ENCODE results near the gene UCHL3.
"Not testable (repeated sequence)": the region's sequence is repeated elsewhere in the genome, so short reads cannot be mapped to it uniquely, and the experiment has no call there.

UCHL3 gene

DNA sequence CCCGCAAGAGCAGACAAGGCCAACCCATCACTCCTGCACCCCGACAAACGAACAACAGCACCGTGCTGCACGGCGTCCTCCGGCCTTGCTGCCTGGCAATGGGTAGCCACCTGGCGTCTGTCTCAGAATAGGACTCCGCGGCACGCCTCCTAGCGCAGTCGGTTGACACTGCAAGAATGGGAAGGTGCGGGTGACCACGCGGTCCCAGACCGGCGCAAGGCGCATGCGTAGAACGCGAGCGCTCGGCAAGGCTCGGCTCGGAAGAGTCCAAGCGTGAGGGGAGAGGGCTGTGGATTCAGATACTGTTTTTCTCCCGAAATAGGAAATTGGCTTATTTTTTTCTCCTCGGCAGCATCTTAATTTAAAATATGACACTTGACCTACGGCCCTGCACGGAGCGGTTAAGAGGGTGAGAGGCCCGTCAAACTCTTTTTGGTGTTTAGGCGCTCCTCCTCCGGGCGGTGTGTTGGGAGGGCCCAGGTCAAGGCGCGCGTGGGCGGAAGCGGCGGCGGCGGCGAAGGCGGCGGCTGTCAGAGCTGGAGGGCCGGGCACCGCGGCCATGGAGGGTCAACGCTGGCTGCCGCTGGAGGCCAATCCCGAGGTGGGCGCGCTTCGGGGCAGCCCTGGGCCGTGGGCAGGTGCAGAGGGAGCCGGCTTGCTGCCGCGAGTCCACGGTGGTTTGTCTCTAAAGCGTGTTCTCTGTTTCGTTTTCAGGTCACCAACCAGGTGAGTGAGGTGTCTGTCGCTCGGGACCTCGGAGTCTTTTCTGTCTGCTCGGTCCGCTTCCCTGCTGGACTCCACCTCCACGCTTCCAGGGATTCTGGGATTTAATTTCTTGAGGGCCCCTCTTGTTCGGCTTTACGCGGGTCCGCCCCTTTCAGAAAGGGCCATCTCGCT, at the start of gene UCHL3:
UCHL3 (plus strand) TSS at position 530 of the 897 bp plus-strand sequence; CDS start at position 560, 30 bp downstream.
- DNase-seq, result peak; percentile 91 to 98

DNA sequence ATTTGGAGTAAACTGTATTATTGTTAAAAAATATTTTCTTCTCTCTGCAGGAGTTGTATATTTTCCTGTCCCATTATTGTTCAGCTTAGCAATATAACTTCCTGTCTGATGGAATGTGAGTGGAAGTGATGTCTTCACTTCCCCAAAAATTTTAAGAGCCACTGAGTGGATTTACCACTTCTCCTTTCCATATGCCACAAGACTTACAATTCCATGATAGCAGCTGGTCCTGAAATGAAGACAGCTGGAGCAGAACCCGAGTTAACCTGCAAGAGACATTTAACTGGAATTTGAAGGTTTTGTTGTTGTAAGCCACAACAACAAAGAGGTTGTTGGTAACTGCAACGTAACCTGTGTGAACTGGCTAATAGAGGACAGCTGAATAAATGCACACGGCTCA, 44.3 kb upstream of the UCHL3 start:
- DNase-seq, result peak; percentile 59 to 82

DNA sequence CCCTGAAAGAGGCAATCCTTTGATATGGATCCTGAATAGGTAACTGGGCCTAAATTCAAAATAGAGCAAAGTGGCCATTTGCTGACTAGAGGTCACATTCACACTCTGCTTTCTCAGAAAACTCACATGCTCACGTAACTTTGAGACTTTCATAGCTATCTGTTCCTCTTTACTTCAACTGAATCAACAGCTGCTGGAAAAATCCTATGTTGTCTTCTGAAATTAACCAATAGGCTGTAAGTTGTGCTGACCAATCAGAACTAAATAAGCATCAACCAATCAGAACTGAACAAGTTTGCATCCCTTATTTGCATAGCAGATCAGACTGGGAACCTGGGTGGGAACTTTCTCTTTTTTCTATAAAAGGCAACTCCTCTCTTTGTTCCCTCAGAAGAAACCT, 43.6 kb upstream of the UCHL3 start:
- peak in 1 of 2 donors; percentile 29 for DNase-seq

DNA sequence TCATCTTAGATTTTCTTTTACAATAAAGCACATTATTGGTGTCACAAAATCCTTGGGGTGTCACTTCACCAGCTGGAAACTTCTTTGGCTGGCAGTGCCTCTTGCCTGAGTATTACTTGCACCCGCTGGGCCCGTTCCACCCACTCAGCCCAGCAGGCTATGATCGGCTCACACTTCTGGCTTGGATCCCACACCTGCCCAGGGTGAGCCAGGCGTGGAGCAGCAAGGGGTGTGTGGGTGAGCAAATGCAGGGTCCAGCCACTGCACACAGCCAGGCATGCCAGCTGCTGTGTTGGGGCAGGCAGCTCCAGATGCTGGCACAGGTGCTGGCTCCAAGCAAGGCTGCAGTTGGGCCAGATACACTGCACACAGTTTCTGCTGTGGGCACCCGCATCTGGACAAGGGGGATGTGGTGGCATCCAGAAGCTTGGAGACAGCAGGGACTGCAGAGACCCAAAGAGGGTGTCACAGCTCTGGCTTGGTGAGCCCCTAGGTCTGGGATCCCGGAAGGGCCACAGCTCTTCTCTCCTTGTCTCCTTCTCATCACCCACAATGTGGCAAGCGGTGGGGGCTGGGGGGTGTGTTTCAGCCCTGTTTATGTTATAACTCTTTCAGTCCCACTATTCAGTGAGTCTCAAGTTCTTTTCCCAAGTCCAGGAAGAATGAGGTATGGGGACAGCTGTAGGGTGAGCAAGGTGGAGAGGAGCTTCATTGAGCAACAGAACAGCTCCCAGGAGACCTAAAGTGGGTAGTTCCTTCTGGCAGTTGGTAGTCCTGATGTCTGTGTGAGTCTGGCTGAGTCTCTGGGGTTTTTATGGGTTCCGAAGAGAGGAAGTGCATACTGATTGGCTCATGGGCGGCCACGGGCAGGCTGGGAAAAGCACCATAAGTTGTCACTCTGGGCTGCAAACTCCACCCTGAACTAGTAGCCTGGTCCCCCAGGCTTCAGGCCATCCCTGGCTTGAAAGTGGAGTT, 42.3 kb upstream of the UCHL3 start:
- DNase-seq, result peak; percentile 31 to 33

DNA sequence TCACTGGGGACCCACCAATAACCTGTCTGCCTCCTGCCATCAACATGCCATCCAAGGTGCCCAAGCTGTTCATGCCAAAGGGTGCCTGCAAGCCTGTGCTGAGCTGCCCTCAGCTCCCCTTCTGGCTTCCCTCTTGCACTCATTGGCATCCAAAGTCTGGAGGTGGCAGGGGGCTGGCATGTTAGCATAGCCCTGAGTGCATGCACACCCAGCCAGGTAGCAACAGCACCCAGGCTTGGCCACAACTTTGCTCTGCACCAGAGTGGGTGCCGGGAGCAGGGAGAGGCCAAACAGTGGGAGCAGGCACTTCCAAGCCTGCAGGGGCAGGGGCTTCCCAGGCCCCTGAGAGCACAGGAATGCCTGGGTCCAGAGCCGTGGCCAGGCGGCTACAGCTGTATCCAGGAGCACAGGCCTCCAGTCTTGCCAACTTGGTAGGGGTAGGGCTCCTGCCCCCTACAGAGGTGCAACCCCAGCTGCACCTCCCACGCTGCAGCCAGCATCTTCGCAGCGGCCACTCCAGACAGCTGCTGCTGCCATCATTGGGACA, 41.5 kb upstream of the UCHL3 start:
- DNase-seq, result no peak

DNA sequence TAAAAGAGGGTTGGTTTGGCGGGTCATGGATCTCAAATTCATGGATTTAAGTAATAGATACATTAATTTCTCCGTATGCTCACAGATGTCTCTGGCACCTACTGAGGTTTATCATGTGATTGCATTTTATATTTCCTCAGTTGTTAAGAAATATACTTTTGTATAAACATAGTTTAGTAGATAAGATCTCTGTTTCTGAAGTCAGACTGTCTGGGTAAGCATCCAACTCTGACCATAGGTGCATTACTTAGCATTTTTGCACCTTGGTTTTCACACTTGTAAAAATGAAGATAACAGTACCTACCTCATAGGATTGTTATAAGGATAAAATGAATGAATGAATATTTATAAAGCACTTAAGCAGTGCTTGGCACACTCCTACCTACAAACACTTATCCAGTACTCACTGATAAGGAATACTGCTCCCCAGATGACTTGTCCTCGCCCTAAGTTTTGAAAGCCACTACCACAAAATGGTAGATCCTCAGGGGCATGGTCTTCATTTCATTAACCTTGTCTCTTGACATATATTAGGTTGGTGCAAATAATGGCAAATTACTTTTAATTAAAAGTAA, 38.5 kb upstream of the UCHL3 start:
- no peak for DNase-seq

DNA sequence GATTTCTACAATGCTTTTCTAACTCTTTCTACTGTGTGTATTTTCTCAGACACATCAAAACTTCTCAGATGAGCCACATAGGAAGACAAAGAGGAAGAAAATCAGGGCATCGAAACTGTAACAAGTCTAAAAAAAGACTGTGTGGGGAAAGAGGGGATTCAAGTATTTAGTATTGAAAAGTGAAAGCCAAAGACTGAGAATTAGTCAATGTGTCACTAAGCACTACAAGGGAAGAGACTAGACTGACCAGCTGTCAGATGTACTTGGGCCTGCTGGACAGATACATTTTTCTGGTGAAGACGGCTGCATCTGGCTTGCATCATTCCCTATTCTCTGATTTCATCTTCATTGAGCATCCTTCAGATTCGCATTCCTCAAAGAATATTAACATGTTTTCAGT, 37.3 kb upstream of the UCHL3 start:
- peak; percentile 65 to 84 for DNase-seq

DNA sequence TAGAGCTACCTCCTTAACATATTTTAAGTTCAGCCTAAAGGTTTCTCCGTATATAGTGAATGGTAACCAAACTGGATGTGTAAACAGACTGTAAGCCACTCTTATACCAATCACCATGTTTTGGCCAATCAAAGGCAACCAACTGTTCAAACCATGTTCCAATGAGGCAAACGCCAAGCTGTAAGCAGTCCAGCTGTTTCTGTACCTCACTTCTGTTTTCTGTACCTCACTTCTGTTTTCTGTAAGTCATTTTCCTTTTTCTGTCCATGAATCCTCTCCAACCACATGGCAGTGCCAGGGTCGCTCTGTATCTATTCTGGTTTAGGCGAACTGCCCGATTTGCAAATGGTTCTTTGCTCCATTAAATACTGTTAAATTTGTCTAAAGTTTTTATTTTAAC, 36.3 kb upstream of the UCHL3 start:
- DNase-seq, result peak; percentile 23 to 47

DNA sequence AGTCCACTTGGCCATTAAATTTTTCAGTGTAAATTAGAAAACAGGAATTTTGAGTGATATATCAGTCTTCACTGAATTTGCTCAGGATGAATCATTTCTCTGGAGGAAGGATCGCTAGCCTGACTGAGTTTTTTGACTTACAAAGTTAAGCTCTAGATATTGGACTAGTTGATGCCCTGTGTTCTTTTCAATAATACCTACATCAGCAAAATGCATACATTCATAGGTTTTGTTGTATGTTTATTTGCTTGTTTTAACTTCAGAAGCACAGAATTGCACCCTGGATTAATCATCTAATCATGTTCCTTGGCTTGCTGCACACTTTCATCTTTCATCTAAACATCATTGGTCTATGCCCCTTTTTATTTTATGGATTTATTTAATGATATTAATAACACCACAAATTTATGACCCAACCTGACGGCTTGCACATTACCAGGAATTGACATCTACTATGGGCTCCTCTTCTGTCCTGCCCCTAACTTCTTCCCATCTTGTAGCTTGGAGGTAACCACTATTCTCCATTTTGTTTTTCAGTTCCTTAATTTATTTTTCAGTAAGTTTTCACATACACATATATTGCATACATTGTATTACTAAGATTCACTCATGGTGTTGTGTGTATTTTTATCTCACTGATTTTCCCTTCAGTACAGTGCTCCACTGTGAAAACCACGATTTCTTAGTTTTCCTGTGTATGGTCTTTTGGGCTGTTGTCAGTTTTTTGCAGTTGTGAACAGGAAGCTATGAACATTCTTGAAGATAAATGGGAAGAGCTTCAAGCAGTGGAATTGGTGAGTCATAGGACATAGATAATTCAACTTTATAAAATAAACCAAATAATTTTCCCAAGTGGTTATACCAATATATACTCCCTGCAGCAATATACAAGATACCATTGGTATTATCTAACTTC, 35.3 kb upstream of the UCHL3 start:
- DNase-seq, result peak in 1 of 2 donors; percentile 33

DNA sequence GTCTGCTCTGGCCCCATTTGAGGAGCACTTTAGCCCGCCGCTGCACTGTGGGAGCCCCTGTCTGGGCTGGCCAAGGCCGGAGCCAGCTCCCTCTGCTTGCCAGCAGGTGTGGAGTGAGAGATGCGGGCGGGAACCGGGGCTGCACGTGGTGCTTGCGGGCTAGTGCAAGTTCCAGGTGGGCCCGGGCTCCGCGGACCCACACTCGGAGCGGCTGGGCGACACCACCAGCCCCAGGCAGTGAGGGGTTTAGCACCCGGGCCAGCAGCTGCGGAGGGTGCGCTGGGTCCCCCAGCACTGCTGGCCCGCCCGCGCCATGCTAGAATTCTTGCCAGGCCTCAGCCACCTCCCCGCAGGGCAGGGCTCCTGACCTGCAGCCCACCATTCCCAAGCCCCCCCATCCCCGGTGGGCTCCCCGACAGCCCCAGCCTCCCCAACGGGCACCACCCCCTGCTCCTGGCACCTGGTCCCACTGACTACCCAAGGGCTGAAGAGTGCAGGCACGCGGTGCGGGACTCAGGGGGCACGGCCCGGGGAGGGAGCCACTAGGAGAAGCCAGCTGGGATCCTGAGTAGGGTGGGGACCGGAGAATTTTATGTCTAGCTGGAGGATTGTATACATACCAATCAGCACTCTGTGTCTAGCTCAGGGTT, 31.0 kb upstream of the UCHL3 start:
- no peak for DNase-seq

DNA sequence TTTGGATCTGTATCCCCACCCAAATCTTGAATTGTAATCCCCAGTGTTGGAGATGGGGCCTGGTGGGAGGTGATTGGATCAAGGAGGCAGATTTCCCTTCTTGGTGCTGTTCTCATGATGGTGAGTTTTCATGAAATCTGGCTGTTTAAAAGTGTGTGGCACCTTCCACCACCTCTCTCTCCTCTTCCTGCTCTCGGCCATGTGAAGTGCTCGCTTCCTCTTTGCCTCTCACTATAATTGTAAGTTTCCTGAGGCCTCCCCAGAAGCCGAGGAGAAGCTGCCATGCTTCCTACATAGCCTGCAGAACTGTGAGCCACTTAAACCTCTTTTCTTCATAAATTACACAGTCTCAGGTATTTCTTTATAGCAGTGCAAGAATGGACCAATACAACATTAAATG, 27.6 kb upstream of the UCHL3 start:
- no peak for DNase-seq

DNA sequence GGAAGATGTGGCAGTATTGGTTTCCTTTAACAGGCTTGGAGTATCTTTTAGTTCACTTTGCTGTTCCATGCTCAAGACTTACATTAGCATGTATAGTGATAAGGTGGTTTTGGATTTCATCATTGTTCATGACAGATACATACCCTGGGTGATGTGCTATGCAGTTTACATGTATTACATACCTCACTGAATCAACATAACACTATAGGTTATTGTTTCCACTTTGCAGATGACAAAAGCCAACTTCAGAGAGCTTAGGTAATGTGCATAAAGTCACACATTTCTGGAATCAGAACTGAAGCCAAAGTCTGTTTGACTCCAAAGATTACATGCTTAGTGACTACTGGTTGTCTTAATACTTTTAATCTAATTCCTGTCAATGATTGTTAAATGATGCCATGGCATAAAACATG, 19.0 kb upstream of the UCHL3 start:
- DNase-seq, result no peak

DNA sequence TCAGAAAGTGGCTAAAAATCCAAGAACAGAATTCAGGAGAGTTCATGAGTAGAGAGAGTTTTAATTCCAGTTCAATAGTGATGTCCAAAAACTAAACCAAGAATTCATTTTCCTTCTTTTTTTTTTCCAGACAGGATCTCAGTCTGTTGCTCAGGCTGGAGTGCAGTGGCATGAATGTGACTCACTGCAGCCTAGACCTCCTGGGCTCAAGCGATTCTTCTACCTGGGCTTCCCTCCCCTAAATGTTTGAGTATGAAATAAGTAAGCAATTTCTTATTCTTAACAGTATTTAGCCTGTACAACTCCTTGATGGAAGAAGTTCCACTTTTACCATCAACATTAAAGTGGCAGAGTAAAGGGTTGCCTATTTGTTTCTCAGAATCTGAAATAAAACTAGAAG, 15.7 kb upstream of the UCHL3 start:
- no peak for DNase-seq

DNA sequence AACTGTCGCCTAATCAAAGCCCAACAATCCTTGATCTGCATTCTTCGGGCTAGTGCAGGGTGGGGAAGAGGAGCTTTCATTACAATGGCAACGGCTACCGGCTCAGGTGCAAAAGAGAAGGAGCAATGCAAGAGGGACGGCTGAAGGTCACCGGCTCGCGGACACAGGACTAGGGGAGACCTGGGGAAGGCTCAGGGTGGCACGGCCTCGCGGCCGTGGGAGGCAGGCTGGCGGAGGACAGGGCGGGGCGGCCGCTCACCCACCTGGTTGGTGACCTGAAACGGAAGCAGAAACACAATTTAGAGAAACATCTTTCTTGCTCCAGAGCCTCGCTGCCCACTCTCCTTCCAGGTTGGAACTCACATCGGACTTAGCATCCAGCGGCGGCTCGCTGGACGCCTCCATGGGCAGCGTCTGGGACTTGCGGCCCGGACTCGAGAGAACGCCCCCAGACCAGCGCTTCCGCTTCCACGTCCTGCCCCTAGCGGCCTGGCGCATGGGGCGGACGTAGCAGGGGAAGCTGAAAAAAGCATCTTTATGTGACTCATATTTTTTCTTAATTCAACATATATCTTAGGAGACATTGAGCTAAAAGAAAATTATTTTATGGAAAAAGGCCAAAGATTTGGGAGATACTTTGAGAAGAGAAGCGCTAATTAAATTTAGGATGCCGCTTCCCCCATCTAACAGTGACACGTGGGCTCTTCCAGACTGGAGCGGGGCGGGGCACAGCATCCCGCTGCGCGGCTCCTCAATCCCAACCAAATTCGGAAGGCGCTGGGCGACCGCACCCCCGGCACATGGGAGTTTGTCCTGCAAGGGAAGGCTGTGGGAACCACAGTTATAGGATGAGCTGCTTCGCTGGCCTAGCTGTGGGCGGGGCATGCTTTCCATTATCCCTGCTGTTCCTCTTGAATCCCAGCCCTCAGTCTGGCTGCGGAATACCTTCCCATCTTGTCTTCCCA, 11.9 kb upstream of the UCHL3 start, which contains the start of gene COMMD6:
COMMD6 (minus strand) TSS at position 441 of the 965 bp plus-strand sequence; CDS start at position 405, 36 bp downstream.
- peak; percentile 76 to 86 for DNase-seq

DNA sequence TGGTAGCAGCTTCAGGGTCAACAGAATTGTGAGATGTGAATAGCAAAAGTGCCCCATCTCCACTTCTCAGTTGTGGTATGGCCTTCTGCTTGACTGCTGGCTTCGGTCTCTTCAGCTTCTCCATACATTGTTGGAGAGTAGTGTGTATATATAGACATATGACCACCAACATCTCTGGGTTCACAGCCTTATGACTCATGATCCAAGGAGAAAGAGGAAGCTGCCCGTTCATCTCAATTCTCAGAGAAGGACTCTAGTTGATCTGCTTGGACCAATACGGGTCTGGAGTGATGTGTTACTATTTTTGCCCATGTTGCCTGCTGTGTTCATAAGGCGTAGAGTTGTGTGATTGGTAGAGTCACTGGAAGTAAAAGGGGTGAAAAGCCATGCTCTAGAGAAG, 8.3 kb upstream of the UCHL3 start:
- peak; percentile 77 to 92 for DNase-seq

DNA sequence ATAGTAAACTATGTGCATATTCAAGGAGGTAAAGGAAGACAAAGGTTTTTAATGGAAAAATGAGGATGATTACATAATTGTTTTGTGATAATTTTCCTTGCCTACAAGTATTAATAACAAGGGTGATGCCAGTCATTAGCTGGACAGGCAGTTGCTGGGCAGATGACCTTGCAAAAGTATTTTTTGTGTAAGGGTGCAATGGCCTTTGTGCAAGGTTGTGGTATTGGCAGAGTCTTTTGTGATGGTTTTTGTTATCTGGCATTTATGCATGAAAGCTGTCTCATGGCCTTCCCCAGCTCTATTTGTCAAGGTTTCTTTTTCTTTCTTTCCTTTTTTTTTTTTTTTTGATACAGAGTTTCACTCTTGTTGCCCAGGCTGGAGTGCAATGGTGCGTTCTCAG, 7.6 kb upstream of the UCHL3 start:
- DNase-seq, result no peak

DNA sequence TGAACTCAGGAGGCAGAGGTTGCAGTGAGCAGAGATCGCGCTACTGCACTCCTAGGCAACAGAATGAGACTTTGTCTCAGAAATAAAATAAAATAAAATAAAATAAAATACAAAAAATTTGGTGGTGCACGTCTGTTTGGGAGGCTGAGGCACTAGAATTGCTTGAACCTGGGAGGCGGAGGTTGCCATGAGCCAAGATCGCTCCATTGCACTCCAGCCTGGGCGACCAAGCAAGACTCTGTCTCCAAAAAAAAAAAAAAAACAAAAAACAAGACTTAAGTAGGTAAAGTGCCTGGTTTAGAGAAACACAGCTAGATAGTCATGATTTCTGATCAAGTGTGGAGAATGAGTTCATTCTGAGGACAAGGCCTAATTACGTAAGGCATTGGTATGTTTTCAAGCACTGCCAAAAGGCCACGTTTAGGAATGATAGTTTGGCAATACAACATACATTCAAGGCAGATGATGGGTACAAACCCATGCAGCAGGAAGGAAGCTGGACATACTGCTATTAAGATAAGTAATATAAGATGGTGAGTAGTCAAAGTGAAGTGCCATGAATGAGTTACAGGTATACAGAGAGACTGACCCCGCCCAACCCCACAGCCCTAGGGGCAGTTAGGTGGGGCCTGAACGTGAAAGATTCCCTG, 4.8 kb upstream of the UCHL3 start:
- no peak for DNase-seq

DNA sequence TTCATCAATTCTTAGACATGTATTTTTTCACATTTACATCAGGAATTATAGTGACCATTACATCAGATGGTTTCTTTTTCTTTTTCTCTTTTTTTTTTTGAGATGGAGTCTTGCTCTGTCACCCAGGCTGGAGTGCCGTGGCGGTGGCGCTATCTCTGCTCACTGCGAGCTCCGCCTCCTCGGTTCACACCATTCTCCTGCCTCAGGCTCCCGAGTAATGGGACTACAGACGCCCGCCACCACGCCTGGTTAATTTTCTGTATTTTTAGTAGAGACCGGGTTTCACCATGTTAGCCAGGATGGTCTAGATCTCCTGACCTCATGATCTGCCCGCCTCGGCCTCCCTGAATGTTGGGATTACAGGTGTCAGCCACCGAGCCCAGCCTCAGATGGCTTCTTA, 4.2 kb upstream of the UCHL3 start:
- DNase-seq, result not testable (repeated sequence)

DNA sequence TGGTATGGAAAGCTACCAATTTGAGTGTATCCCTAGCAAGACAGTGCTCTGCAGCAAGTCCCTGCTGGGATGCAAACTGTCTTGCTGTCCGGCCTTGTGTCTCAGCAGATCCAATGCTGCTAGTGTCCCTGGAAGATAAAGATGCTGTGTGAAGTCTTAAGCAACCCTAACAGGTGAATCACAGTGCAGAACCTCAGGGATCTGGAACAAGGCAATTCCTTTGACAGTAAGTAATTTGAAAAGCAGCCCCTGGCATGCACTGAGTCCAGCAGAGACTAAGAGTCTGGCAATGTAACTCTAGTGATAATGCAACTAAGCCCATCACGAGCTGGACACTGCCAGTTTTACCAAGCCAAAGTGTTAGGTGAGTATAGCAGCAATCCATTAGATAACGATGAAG, 1.7 kb upstream of the UCHL3 start:
- no peak for DNase-seq

Measured in inflammatory macrophage treated with lipopolysaccharide for 1 hour (primary cell).